Esophagus squamous epithelium (tissue), 5 donors: Measurements from ENCODE around the gene ZKSCAN2. TPM values are rescaled to one million over a fixed set of nuclear protein-coding genes. Genes with fewer than 3 reads are reported as not detected.

ENCODE experiments used
- DNase-seq: peaks from one replicate; lab custom pipeline; 2025; lab: John Stamatoyannopoulos, UW
- H3K27ac ChIP-seq, 4 donors: fragments of 200-600 bp; sonication (generic); one replicate each; pipeline ENCODE4 v1.5.1; 2016 to 2019; ENCODE audit warnings: mild to moderate bottlenecking in 1 of 4
- H3K27me3 ChIP-seq, 4 donors: fragments of 200-600 bp; sonication (generic); 1 replicate in 3 of 4; 2 replicates in 1 of 4; pipeline versions ENCODE4 v1.5.1 to v1.6.0; 2017 to 2021; ENCODE audit warnings: antibody characterized with exemption in 1 of 4
- H3K36me3 ChIP-seq, 3 donors: fragments of 200-600 bp; sonication (generic); one replicate each; pipeline ENCODE4 v1.5.1; 2016 to 2019
- H3K4me1 ChIP-seq, 3 donors: fragments of 200-600 bp; sonication (generic); one replicate each; pipeline ENCODE4 v1.5.1; 2017 to 2019
- H3K4me3 ChIP-seq, 4 donors: fragments of 200-600 bp; sonication (generic); 1 replicate in 3 of 4; 2 replicates in 1 of 4; pipeline ENCODE4 v1.5.1; 2016 to 2019; ENCODE audit warnings: mild to moderate bottlenecking in 2 of 4, moderate library complexity in 1 of 4
- H3K9me3 ChIP-seq, 3 donors: fragments of 200-600 bp; sonication (generic); one replicate each; pipeline ENCODE4 v1.5.1; 2016 to 2019
- POLR2A ChIP-seq, 4 donors: fragments of 450-650 bp; IDR thresholded peaks; one replicate each; pipeline ENCODE4 v1.6.1; 2017; ENCODE audit warnings: antibody characterized with exemption in 4 of 4, mild to moderate bottlenecking in 4 of 4, moderate library complexity in 3 of 4
- WGBS, 2 donors: methylation state at CpG; one replicate each; pipeline ENCODE4 v1.1.5; 2018; 5-methylcytosine and 5-hydroxymethylcytosine counted together
- intact Hi-C: fragments of 100-400 bp; cut with DNase I; formaldehyde crosslinking; loops from one replicate; pipeline ENCODE4 v1.15.0; 2022
- total RNA-seq, 4 donors: library from RNA; depleted of rRNA; stranded (reverse); fragments of >200 nt; gene quantifications; one replicate each; pipeline ENCODE4 v1.1.0, GENCODE V29; 2016
- TF ChIP-seq, protein P1 (sequence below), 6 experiments: fragments of 450-650 bp in 4 of 6; fragments of 200-600 bp in 2 of 6; sonication (generic) in 2 of 6; IDR thresholded peaks; one replicate each; pipeline ENCODE4 v1.5.1; 2016 to 2019; ENCODE audit warnings: antibody characterized with exemption in 6 of 6, mild to moderate bottlenecking in 4 of 6, moderate library complexity in 4 of 6
- donor health status: DM: yes; HTN: yes; CAD: no.

Gene ZKSCAN2
- total RNA-seq, 4 donors from 2014 or later = 1.3 to 2.3 (median 2.1) TPM

DNA sequence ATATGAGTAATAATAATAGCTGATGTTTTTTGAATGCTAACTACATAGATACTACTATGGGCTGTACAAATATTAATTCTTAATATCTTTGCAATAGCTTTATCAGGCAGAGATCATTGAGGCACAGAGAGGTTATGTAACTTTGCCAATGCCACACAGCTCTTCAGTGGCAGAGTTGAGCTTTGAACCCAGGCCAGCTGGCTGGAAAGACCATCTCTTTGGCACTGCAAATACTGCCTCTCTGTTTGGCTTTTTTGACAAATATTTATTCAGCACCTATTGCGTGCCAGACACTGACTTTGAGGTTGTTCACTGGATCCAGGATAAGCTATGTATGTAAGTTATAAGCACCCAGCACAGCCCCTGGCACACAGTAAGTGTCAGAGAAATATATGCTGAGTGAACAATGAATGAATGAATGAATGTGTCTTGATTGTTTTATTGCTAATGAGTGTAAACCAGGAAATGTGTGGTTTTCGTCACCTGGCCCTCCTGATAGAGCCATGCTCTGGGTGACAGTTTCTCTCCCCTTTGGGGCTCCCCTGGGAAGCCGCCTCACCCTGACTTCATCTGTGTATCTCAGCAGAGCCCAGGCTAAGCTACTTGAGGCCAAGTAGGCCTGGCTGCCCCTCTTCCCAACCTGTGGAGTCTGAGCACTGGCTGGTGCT is 38.4 kb downstream of the ZKSCAN2 start:
- no peak for DNase-seq
- peaks cover 0 to 6% (median 0%) of the 10 kb centered on the region in 4 donors for H3K27me3 ChIP-seq
- 71 to 74% methylated on average over 3 of the region's 3 CpGs for WGBS, 2 donors
- intact Hi-C loops = no loop called here
- no peak overlapping the region for H3K4me3 ChIP-seq
- H3K4me1 ChIP-seq = no peaks in the 10 kb centered on the region
- no peaks in the 10 kb centered on the region for H3K9me3 ChIP-seq
- TF ChIP-seq, protein P1, sequence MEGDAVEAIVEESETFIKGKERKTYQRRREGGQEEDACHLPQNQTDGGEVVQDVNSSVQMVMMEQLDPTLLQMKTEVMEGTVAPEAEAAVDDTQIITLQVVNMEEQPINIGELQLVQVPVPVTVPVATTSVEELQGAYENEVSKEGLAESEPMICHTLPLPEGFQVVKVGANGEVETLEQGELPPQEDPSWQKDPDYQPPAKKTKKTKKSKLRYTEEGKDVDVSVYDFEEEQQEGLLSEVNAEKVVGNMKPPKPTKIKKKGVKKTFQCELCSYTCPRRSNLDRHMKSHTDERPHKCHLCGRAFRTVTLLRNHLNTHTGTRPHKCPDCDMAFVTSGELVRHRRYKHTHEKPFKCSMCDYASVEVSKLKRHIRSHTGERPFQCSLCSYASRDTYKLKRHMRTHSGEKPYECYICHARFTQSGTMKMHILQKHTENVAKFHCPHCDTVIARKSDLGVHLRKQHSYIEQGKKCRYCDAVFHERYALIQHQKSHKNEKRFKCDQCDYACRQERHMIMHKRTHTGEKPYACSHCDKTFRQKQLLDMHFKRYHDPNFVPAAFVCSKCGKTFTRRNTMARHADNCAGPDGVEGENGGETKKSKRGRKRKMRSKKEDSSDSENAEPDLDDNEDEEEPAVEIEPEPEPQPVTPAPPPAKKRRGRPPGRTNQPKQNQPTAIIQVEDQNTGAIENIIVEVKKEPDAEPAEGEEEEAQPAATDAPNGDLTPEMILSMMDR (IDR thresholded peaks at IDR 0.05) = no peak
- H3K36me3 ChIP-seq = no peaks in the 10 kb centered on the region
- no peak overlapping the region for H3K27ac ChIP-seq

DNA sequence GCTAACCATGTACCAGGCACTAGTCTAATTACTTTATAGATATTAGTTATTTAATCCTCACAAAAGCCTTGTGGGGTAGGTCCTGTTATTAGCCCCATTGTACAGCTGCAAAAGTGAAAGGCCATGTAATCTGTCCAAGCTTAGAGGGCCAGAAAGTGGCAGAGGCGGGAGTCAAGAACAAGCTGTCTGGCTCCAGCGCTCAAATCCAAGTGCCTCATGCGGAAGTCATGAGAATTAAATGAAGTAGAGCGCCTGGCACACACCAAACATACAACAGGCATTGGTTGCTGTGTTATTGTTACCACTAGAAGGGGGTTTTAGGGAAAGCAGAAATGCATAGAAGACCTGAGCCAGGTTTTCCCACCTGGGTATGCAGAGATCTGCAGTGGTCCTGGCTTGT is 39.7 kb downstream of the ZKSCAN2 start:
- Histone ChIP-seq H3K4me3 (no peak overlapping the region), H3K27ac (no peak overlapping the region), H3K4me1 (no peaks in the 10 kb centered on the region), H3K27me3 (peaks cover 0 to 6% (median 0%) of the 10 kb centered on the region in 4 donors), H3K9me3 (no peaks in the 10 kb centered on the region), H3K36me3 (no peaks in the 10 kb centered on the region)
- TF ChIP-seq, protein P1 (IDR thresholded peaks at IDR 0.05) = no peak
- no peak for TF ChIP-seq POLR2A (IDR thresholded peaks at IDR 0.05)
- WGBS, 2 donors = 83 to 91% methylated on average over 4 of the region's 4 CpGs
- intact Hi-C loops = no loop called here
- no peak for DNase-seq

DNA sequence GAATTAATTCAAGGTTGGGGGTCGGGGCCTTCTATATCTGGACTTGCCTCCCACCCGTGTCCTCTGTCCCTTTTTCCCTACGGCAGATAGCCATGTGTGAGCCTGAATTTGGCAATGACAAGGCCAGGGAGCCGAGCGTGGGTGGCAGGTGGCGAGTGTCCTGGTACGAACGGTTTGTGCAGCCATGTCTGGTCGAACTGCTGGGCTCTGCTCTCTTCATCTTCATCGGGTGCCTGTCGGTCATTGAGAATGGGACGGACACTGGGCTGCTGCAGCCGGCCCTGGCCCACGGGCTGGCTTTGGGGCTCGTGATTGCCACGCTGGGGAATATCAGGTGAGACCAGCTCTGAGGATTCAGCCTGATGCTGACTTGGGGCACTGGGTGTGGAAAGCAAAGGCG is 40.5 kb downstream of the ZKSCAN2 start:
- TF ChIP-seq, protein P1 (IDR thresholded peaks at IDR 0.05) = no peak
- no peak for TF ChIP-seq POLR2A (IDR thresholded peaks at IDR 0.05)
- Histone ChIP-seq H3K9me3 (no peaks in the 10 kb centered on the region), H3K4me1 (no peaks in the 10 kb centered on the region), H3K27ac (no peak overlapping the region), H3K27me3 (peaks cover 0 to 6% (median 0%) of the 10 kb centered on the region in 4 donors), H3K36me3 (no peaks in the 10 kb centered on the region), H3K4me3 (no peak overlapping the region)
- intact Hi-C loops = no loop called here
- WGBS, 2 donors = 66 to 86% methylated on average over 4 to 11 of the region's 17 CpGs
- DNase-seq = no peak

DNA sequence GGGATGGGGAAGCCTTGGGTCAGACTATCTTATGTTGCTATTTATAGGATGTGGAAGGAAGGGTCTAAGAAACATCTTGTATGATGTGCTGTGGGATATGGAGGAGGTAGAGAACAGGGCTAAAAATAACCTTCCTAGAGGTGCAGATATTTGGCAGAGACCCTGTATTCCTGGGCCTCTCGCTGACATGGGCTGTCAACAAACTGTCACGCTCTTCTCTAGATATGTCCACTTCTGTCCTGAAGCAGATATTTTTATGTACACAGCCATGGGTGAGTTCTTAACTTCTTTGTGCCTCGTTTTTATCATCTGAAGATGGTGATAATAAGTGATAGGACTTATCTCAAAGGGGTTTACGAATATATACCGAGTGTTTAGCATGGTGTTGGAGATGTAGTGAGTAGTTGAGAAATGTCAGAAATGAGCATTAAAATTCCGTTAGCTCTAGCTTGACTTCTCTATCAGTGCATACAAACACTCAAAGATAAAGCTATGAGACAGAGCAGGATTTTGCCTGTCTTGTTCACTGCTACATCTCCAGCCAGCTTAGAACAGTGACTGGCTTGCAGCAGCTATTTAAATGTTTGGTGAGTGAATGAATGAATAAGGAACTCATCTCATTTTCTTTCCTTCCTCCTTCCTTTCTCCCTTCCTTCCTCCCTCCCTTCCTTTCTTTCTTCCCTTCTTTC is 43.8 kb downstream of the ZKSCAN2 start:
- H3K4me3 ChIP-seq = no peak overlapping the region
- peaks cover 0 to 6% (median 0%) of the 10 kb centered on the region in 4 donors for H3K27me3 ChIP-seq
- H3K36me3 ChIP-seq = no peaks in the 10 kb centered on the region
- H3K27ac ChIP-seq = no peak overlapping the region
- no peaks in the 10 kb centered on the region for H3K4me1 ChIP-seq
- H3K9me3 ChIP-seq = no peaks in the 10 kb centered on the region
- TF ChIP-seq, protein P1 (IDR thresholded peaks at IDR 0.05) = no peak
- no peak for TF ChIP-seq POLR2A (IDR thresholded peaks at IDR 0.05)
- intact Hi-C loops = no loop called here
- no peak for DNase-seq
- WGBS, 2 donors = 49 to 64% methylated on average over 6 of the region's 6 CpGs

DNA sequence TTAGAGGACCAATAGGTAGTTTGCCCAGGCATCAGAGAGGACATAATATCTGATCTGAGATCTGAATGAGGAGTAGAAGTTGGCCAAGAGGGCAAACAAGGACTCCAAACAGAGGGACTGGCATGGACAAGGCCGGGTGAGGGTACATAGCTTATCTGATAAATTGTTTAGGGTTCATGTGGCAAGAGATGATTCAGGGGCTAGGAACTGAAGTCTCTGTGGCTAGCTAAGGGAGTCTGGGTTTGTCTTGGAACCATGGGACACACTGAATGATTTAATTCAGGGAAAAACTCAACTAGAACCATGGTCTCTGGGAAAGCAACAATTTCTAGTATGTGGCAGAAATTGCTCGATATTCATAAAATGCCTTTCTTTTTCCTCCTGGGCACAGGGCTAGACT is 45.0 kb downstream of the ZKSCAN2 start:
- DNase-seq = no peak
- Histone ChIP-seq H3K36me3 (no peaks in the 10 kb centered on the region), H3K27me3 (peaks cover 0 to 6% (median 0%) of the 10 kb centered on the region in 4 donors), H3K9me3 (no peaks in the 10 kb centered on the region), H3K27ac (no peak overlapping the region), H3K4me3 (no peak overlapping the region), H3K4me1 (no peaks in the 10 kb centered on the region)
- no peak for TF ChIP-seq POLR2A (IDR thresholded peaks at IDR 0.05)
- TF ChIP-seq, protein P1 (IDR thresholded peaks at IDR 0.05) = no peak
- intact Hi-C loops = no loop called here
- 69 to 90% methylated on average over 2 of the region's 2 CpGs for WGBS, 2 donors
